Psoas muscle (tissue), 8 donors: ENCODE measurements around the gene EIF1AD. TPM values are rescaled to one million over a fixed set of nuclear protein-coding genes. Genes with fewer than 3 reads are reported as not detected.
A peak's percentile ranks its signal among the peaks of the same experiment; 100 is the strongest.

Source experiments
- ATAC-seq, 4 donors: fragments of 200-7000 bp; cut with Tn5 transposase; one replicate each; pipeline ENCODE4 v1.9.1; 2020; ENCODE audit warnings: moderate library complexity in 3 of 4, mild to moderate bottlenecking in 2 of 4
- DNase-seq, 2 donors: peaks; one replicate each; pipeline ENCODE4 v3.0.0-alpha.2; 2020
- H3K27ac ChIP-seq: fragments of 200-600 bp; one replicate; pipeline ENCODE4 v1.8.0; 2022
- H3K27me3 ChIP-seq, 3 donors: fragments of 200-600 bp in 1 of 3; one replicate each; pipeline versions ENCODE4 v1.6.1 to v1.8.0; 2013 to 2022; ENCODE audit warnings: low read length in 2 of 3, mild to moderate bottlenecking in 2 of 3, moderate library complexity in 1 of 3; ENCODE audit not compliant: insufficient read depth in 3 of 3
- H3K36me3 ChIP-seq, 2 donors: fragments of 200-600 bp in 1 of 2; one replicate each; pipeline versions ENCODE4 v1.6.1 to v1.8.0; 2013 to 2022; ENCODE audit warnings: low read depth in 1 of 2, mild to moderate bottlenecking in 1 of 2, moderate library complexity in 1 of 2; ENCODE audit not compliant: insufficient read depth in 1 of 2
- H3K4me1 ChIP-seq: fragments of 200-600 bp; one replicate; pipeline ENCODE4 v1.8.0; 2022
- H3K4me3 ChIP-seq: fragments of 200-600 bp; one replicate; pipeline ENCODE4 v1.8.0; 2022; ENCODE audit warnings: mild to moderate bottlenecking
- H3K9me3 ChIP-seq: fragments of 200-600 bp; one replicate; pipeline ENCODE4 v1.8.0; 2022
- WGBS, 3 donors: extraction: QIAGEN DNeasy Blood & Tissue Kit; methylation state at CpG; one replicate each; pipeline versions ENCODE4 v1.1.6 to v1.1.7; 2013; 5-methylcytosine and 5-hydroxymethylcytosine counted together
- intact Hi-C, 2 donors: fragments of 100-400 bp; cut with DNase I; formaldehyde crosslinking; loops; one replicate each; pipeline versions ENCODE4 v1.11.0 to v1.14.2; 2022
- polyA plus RNA-seq, 3 donors: library from polyadenylated mRNA; stranded (reverse); fragments of 200-250 nt; gene quantifications; one replicate each; pipeline ENCODE4 v1.2.3, GENCODE V29; 2013
- total RNA-seq, 4 donors: library from RNA; stranded (reverse); fragmentation: NEBNext Ultra II Directional in 2 of 4; extraction: Animal tissue kit (Norgen Biotek cat#: 25700) in 2 of 4; gene quantifications; one replicate each; pipeline versions ENCODE4 v1.2.1 to v1.2.4, GENCODE V29; 2021 to 2023
- TF ChIP-seq, protein P1 (sequence below): fragments of 200-600 bp; IDR thresholded peaks from one replicate; pipeline ENCODE4 v1.8.0; 2022; ENCODE audit warnings: antibody characterized with exemption
- donor health status: healthy with polysubstance abuse.
- donor health status: DM: no; HTN: no; CAD: no; lungs with moderate emphysema.
- donor health status: Bipolar disorder and iron deficiency.
- donor health status: healthy.
- donor health status: DM: yes; HTN: yes; CAD: no.
- donor health status: DM: no; HTN: no; CAD: no.
- donor health status: DM: no; HTN: no; CAD: no.
- donor health status: DM: yes; HTN: yes; CAD: no.

The EIF1AD gene
- total and polyA plus RNA-seq, 7 donors = 24.8 to 63.1 (median 32.3) TPM

- DNase-seq (peak; percentile 83 to 85), ATAC-seq (peak; percentile 95 to 99 (median 98))
- TF ChIP-seq, protein P1, sequence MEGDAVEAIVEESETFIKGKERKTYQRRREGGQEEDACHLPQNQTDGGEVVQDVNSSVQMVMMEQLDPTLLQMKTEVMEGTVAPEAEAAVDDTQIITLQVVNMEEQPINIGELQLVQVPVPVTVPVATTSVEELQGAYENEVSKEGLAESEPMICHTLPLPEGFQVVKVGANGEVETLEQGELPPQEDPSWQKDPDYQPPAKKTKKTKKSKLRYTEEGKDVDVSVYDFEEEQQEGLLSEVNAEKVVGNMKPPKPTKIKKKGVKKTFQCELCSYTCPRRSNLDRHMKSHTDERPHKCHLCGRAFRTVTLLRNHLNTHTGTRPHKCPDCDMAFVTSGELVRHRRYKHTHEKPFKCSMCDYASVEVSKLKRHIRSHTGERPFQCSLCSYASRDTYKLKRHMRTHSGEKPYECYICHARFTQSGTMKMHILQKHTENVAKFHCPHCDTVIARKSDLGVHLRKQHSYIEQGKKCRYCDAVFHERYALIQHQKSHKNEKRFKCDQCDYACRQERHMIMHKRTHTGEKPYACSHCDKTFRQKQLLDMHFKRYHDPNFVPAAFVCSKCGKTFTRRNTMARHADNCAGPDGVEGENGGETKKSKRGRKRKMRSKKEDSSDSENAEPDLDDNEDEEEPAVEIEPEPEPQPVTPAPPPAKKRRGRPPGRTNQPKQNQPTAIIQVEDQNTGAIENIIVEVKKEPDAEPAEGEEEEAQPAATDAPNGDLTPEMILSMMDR = peak; percentile 95
- no peaks in the 10 kb centered on the region for H3K9me3 ChIP-seq
- no peaks in the 10 kb centered on the region for H3K36me3 ChIP-seq
- H3K4me1 ChIP-seq = peaks cover 3% of the 10 kb centered on the region
- H3K27ac ChIP-seq = no peak overlapping the region
- no peaks in the 10 kb centered on the region for H3K27me3 ChIP-seq
- intact Hi-C loops = loop anchor here (1.0 to 5.0 kb wide), 4 partner anchors 102 to 277 kb away; partner anchors contain the start of gene KAT5 (in 1 of the 2)
- H3K4me3 ChIP-seq = no peak overlapping the region
- WGBS, 3 donors = 18 to 25% (median 22%) methylated on average over 10 of the region's 10 CpGs
These were observed 13.0 kb downstream of the EIF1AD start for GRCh38 chr11:65988791-65989592.

DNA sequence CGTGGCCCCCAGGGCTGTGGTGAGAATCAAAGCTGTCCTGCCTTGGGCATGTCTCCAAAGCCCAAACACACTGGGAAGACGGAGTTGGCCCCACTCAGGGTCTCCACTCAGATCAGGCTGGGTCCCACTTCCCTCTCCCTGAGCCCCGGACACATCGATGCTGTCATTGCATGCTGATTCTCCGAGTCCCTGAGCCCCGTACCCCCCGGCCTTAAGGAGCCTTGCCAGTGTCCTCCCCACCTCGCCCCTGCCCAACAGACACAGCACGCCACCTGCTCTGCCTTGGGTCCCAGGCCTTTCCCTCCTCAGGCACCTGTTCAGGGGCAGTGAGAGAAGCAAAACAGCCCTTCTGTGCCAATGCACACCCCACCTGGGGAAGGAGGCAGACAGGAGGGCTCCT lies 14.6 kb downstream of the EIF1AD start:
- WGBS, 3 donors = 70 to 80% (median 76%) methylated on average over 9 of the region's 9 CpGs
- Histone ChIP-seq H3K9me3 (no peaks in the 10 kb centered on the region), H3K4me3 (no peak overlapping the region), H3K4me1 (peaks cover 3% of the 10 kb centered on the region), H3K27ac (no peak overlapping the region), H3K27me3 (no peaks in the 10 kb centered on the region), H3K36me3 (no peaks in the 10 kb centered on the region)
- DNase-seq = no peak
- TF ChIP-seq, protein P1 = no peak
- intact Hi-C loops = loop anchor here in 1 of 2 donors (5.0 kb wide), 2 partner anchors 210 to 275 kb away; partner anchors contain the start of gene KAT5
- no peak for ATAC-seq

GRCh38 chr11:65983589-65983987 lies 18.4 kb downstream of the EIF1AD start:
- Histone ChIP-seq H3K27me3 (no peaks in the 10 kb centered on the region), H3K4me1 (no peaks in the 10 kb centered on the region), H3K36me3 (peaks cover under 1 to 18% of the 10 kb centered on the region in 2 donors), H3K9me3 (no peaks in the 10 kb centered on the region), H3K4me3 (no peak overlapping the region), H3K27ac (no peak overlapping the region)
- 75 to 79% (median 77%) methylated on average over 5 of the region's 5 CpGs for WGBS, 3 donors
- ATAC-seq = no peak
- intact Hi-C loops = no loop called here
- TF ChIP-seq, protein P1 = no peak
- no peak for DNase-seq

DNA sequence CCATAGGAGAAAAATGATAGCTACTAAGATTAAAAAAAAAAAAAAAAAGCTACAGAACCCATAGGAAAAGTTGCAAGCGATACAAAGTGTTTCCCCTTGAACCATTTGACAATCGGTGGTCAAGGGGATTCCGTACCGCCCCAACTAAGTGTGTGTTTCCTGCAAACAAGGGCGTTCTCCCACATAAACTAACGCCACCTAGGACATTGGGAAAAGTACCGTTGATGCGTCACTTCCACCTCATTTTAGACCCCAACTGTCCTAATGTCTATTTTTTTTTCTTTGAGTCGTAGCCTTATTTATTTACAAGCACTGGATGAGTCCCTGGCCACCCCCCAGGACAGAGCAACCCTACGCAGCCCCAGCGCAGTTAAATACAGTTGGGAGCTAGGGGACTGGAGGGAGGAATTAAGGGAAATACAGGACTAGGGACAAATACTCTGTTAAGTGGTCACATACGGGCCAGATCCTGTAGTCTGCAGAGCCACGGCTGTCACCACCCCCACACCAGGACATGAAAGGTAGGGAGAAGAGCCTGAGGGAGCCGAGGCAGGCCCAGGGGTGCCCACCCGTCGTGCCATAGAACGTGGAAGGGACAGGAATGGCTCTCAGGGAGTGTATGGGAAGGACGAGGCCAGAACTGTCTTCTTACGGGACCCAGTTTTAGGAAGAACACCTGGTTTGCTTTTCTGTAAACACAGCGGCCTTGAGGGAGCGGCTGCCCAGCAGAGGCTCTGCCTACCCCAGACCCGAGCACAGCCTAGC lies 19.0 kb downstream of the EIF1AD start:
- no peak overlapping the region for H3K4me3 ChIP-seq
- TF ChIP-seq, protein P1 = no peak
- no peaks in the 10 kb centered on the region for H3K27me3 ChIP-seq
- 66 to 72% (median 69%) methylated on average over 22 of the region's 22 CpGs for WGBS, 3 donors
- no peaks in the 10 kb centered on the region for H3K9me3 ChIP-seq
- H3K27ac ChIP-seq = no peak overlapping the region
- ATAC-seq = peak in 1 of 4 donors; percentile 13
- intact Hi-C loops = no loop called here
- no peaks in the 10 kb centered on the region for H3K4me1 ChIP-seq
- DNase-seq = no peak
- peaks cover 5 to 23% of the 10 kb centered on the region in 2 donors for H3K36me3 ChIP-seq
